HepG2 (cell line): ENCODE results near the gene CCL22. TPM values are rescaled to one million over a fixed set of nuclear protein-coding genes. Genes with fewer than 3 reads are reported as not detected.

Source experiments
- ATAC-seq: fragments of 200-7000 bp; cut with Tn5 transposase; 3 replicates; pipeline ENCODE4 v1.9.1; 2020; ENCODE audit warnings: mild to moderate bottlenecking, moderate library complexity
- BruUV-seq: library from RNA; stranded (reverse); fragments of 400-500 nt; replicated peaks from 2 replicates; lab custom pipeline; 2021; lab: Mats Ljungman, UMichigan
- CTCF ChIA-PET: fragments of 300-600 bp; formaldehyde crosslinking; extraction: SDS; loops from one replicate; lab custom pipeline; 2021; ENCODE audit warnings: low total read pairs, inconsistent platforms, low intra/inter-chr PET ratio; lab: Yijun Ruan, JAX
- POLR2A ChIA-PET: fragments of 350-600 bp; sonication (Branson Sonifier 250); formaldehyde crosslinking; loops from one replicate; lab custom pipeline; 2020; ENCODE audit warnings: antibody characterized with exemption, inconsistent platforms; lab: Yijun Ruan, JAX
- DNase-seq: peaks from one replicate; pipeline ENCODE4 v3.0.0-alpha.2; 2015; ENCODE audit warnings: low spot score
- FAIRE-seq: peaks from 3 replicates; lab custom pipeline; 2011; peaks lifted over from hg19 to GRCh38; lab: Jason Lieb, UNC
- H2AFZ ChIP-seq: one replicate; pipeline ENCODE4 v1.6.1; 2011; ENCODE audit warnings: low read length, inconsistent platforms
- H3K27ac ChIP-seq: fragments of 300-600 bp; 3 replicates; pipeline ENCODE4 v1.8.0; 2011; ENCODE audit warnings: mixed run types, mild to moderate bottlenecking, mixed read lengths, low read length, inconsistent platforms; ENCODE audit not compliant: insufficient read depth; ENCODE audit errors: extremely low read length
- H3K27me3 ChIP-seq, 2 experiments: fragments of 200-600 bp in 1 of 2; 2 replicates in 1 of 2; 3 replicates in 1 of 2; pipeline versions ENCODE4 v1.6.0 to v1.8.0; 2011; ENCODE audit warnings: low read length in 2 of 2, mild to moderate bottlenecking in 2 of 2, moderate library complexity in 2 of 2, inconsistent platforms in 1 of 2; ENCODE audit not compliant: insufficient read depth in 2 of 2, control insufficient read depth in 1 of 2
- H3K36me3 ChIP-seq, 2 experiments: fragments of 200-600 bp in 1 of 2; replicated peaks in 1 of 2; 2 replicates in 1 of 2; 3 replicates in 1 of 2; pipeline versions ENCODE4 v1.5.1 to v1.8.0; 2011; ENCODE audit warnings: low read length in 2 of 2, inconsistent platforms in 1 of 2; ENCODE audit not compliant: insufficient read depth in 2 of 2, control insufficient read depth in 1 of 2
- H3K4me1 ChIP-seq: 2 replicates; pipeline ENCODE4 v1.5.1; 2012; ENCODE audit warnings: low read length, inconsistent platforms; ENCODE audit not compliant: insufficient read depth
- H3K4me2 ChIP-seq: 2 replicates; pipeline ENCODE4 v1.6.0; 2011; ENCODE audit warnings: low read depth, low read length, inconsistent platforms
- H3K4me3 ChIP-seq, 3 experiments: fragments of 200-600 bp in 1 of 3; sonication (generic), shearing (Covaris generic) in 1 of 3; replicated peaks in 1 of 3; 2 replicates each; pipeline ENCODE4 v1.5.1; 2011 to 2016; ENCODE audit warnings: low read length in 3 of 3, inconsistent platforms in 2 of 3, low read depth in 2 of 3, mild to moderate bottlenecking in 2 of 3, control low read depth in 1 of 3, mixed read lengths in 1 of 3; ENCODE audit not compliant: insufficient read depth in 1 of 3
- H3K79me2 ChIP-seq: one replicate; pipeline ENCODE4 v1.6.1; 2011; ENCODE audit warnings: low read length, inconsistent platforms; ENCODE audit not compliant: insufficient read depth
- H3K9ac ChIP-seq: 2 replicates; pipeline ENCODE4 v1.6.0; 2011; ENCODE audit warnings: mild to moderate bottlenecking, low read depth, low read length, inconsistent platforms; ENCODE audit not compliant: insufficient read depth
- H3K9me3 ChIP-seq: 2 replicates; pipeline ENCODE4 v1.5.1; 2012; ENCODE audit warnings: mild to moderate bottlenecking, low read length
- H4K20me1 ChIP-seq: 2 replicates; pipeline ENCODE4 v1.6.0; 2011; ENCODE audit warnings: inconsistent platforms, mild to moderate bottlenecking, low read length, moderate library complexity; ENCODE audit not compliant: insufficient read depth
- BCL3 ChIP-seq: sonication (generic); formaldehyde crosslinking; IDR thresholded peaks from 2 replicates; pipeline ENCODE4 v1.5.1; 2020; ENCODE audit warnings: mild to moderate bottlenecking, missing genetic modification reagents, moderate library complexity
- POLR2G ChIP-seq: fragments of 200-400 bp; formaldehyde crosslinking; IDR thresholded peaks from 2 replicates; pipeline ENCODE4 v1.6.1; 2018; ENCODE audit warnings: mild to moderate bottlenecking, low read depth, low read length, moderate library complexity
- SP4 ChIP-seq: sonication (generic); formaldehyde crosslinking; IDR thresholded peaks from 2 replicates; pipeline ENCODE4 v1.8.1; 2023; ENCODE audit warnings: mild to moderate bottlenecking, missing genetic modification reagents
- STAT6 ChIP-seq: sonication (generic); formaldehyde crosslinking; IDR thresholded peaks from 2 replicates; pipeline ENCODE4 v1.4.0; 2020; ENCODE audit warnings: missing genetic modification reagents, mild to moderate bottlenecking, borderline replicate concordance
- ZMAT3 ChIP-seq: sonication (generic); formaldehyde crosslinking; conservative IDR thresholded peaks from 2 replicates; pipeline ENCODE4 v1.7.0; 2021; ENCODE audit warnings: missing genetic modification reagents
- ZNF225 ChIP-seq: sonication (generic); formaldehyde crosslinking; IDR thresholded peaks from 2 replicates; pipeline ENCODE4 v1.4.0; 2020; ENCODE audit warnings: mild to moderate bottlenecking, missing genetic modification reagents
- ZNF597 ChIP-seq: sonication (generic); formaldehyde crosslinking; IDR thresholded peaks from 2 replicates; pipeline ENCODE4 v1.5.0; 2020; ENCODE audit warnings: missing genetic modification reagents
- WGBS: methylation state at CpG from one replicate; pipeline ENCODE4 v1.1.6; 2017; ENCODE audit warnings: low lambda C conversion rate; 5-methylcytosine and 5-hydroxymethylcytosine counted together
- in situ Hi-C: cut with HindIII; loops from 2 replicates; pipeline ENCODE4 v1.10.0; 2017; ENCODE audit warnings: low pct_unique_long_range_greater_than_20kb; ENCODE audit not compliant: extremely low pct_ligation_motif_present
- intact Hi-C: fragments of 100-400 bp; cut with micrococcal nuclease; formaldehyde crosslinking; loops from one replicate; pipeline ENCODE4 v1.10.0; 2022; ENCODE audit not compliant: unreplicated experiment
- polyA plus RNA-seq, 8 experiments: library from polyadenylated mRNA; depleted of rRNA in 3 of 8; stranded (reverse) in 7 of 8; unstranded in 1 of 8; fragments of >200 nt; fragmentation: Illumina TruSeq in 4 of 8; extraction: Trizol in 4 of 8; gene quantifications; 2 replicates each; pipeline versions ENCODE4 v1.2.1 to v1.2.3, GENCODE V29; 2011 to 2016; ENCODE audit warnings: low read depth in 4 of 8, missing spikeins in 1 of 8, mixed read lengths in 1 of 8; ENCODE audit not compliant: insufficient read depth in 1 of 8
- total RNA-seq, 5 experiments: library from RNA; depleted of rRNA; stranded (reverse); fragments of >200 nt; fragmentation: Illumina TruSeq; extraction: Trizol; gene quantifications; 2 replicates each; pipeline ENCODE4 v1.2.3, GENCODE V29; 2016; ENCODE audit warnings: low read depth in 1 of 5

The CCL22 gene
- total and polyA plus RNA-seq, 2 of the 13 experiments (the other 11 are each of a cell fraction or from before 2014, with no cell fraction given) = not detected

- peak; percentile 34 for ATAC-seq
- Histone ChIP-seq H3K4me2 (no peak overlapping the region), H3K27me3 (peaks cover 0 to 10% of the 10 kb centered on the region in 2 experiments; a peak in 2 of 5 replicates), H3K4me1 (peaks cover 33% of the 10 kb centered on the region), H3K79me2 (no peaks in the 10 kb centered on the region), H4K20me1 (no peaks in the 10 kb centered on the region), H3K9me3 (no peaks in the 10 kb centered on the region), H3K4me3 (no peak overlapping the region), H3K9ac (no peak overlapping the region), H2AFZ (no peak overlapping the region), H3K36me3 (no peaks in the 10 kb centered on the region), H3K27ac (no peak overlapping the region)
- TF ChIP-seq ZNF597 (CRISPR knock-in tag) (no peak), ZMAT3 (CRISPR knock-in tag) (no peak), SP4 (CRISPR knock-in tag) (no peak), STAT6 (CRISPR knock-in tag) (no peak), ZNF225 (CRISPR knock-in tag) (no peak), POLR2G (no peak), BCL3 (CRISPR knock-in tag) (no peak)
- DNase-seq = no peak
- no TSS peak for BruUV-seq
- CTCF ChIA-PET = no interaction called here
- POLR2A ChIA-PET = interaction anchor here (0.7 to 3.6 kb wide), 2 partner anchors 59 to 62 kb away, joined by 3 to 16 read pairs; partner anchors contain the start of gene CX3CL1
- in situ Hi-C loops (no loop called here), intact Hi-C loops (no loop called here)
- WGBS = 4% methylated on average over 4 of the region's 4 CpGs
- FAIRE-seq = no peak
Observed at GRCh38 chr16:57310801-57311200, 47.8 kb upstream of the CCL22 start.
